Measurements from ENCODE around the gene IL15RA.
"Not testable (repeated sequence)": the region's sequence is repeated elsewhere in the genome, so short reads cannot be mapped to it uniquely, and the experiment has no call there.

IL15RA gene

GRCh38 chr10:5952731-5953385, 24.5 kb downstream of the IL15RA start:
- no peaks in the 10 kb centered on the region for H4K20me1 ChIP-seq
- TF ChIP-seq Cebpa-rat (IDR thresholded peaks at IDR 0.05) = no peak
- H3K9me3 ChIP-seq = no peaks in the 10 kb centered on the region
- H3K4me2 ChIP-seq = no peak overlapping the region
- no peak overlapping the region for H3K4me3 ChIP-seq
- H3K36me3 ChIP-seq = no peaks in the 10 kb centered on the region; the same call in 1 of the 2 replicates
- no peaks in the 10 kb centered on the region for H3K27me3 ChIP-seq
- no peaks in the 10 kb centered on the region for H3K4me1 ChIP-seq
- H3K27ac ChIP-seq = no peak overlapping the region
- H3K9ac ChIP-seq = no peak overlapping the region

- no peak overlapping the region for H3K9ac ChIP-seq
- H3K4me1 ChIP-seq = peaks cover 3% of the 10 kb centered on the region
- no peak overlapping the region for H3K4me2 ChIP-seq
- H3K27me3 ChIP-seq = no peaks in the 10 kb centered on the region
- H3K9me3 ChIP-seq = no peaks in the 10 kb centered on the region
- H3K4me3 ChIP-seq = no peak overlapping the region
- no peak for TF ChIP-seq Cebpa-rat (IDR thresholded peaks at IDR 0.05)
- no peaks in the 10 kb centered on the region for H4K20me1 ChIP-seq
- H3K36me3 ChIP-seq = no peaks in the 10 kb centered on the region; the same call in 1 of the 2 replicates
- H3K27ac ChIP-seq = no peak overlapping the region
Observed at GRCh38 chr10:5951721-5952407, 25.5 kb downstream of the IL15RA start.

DNA sequence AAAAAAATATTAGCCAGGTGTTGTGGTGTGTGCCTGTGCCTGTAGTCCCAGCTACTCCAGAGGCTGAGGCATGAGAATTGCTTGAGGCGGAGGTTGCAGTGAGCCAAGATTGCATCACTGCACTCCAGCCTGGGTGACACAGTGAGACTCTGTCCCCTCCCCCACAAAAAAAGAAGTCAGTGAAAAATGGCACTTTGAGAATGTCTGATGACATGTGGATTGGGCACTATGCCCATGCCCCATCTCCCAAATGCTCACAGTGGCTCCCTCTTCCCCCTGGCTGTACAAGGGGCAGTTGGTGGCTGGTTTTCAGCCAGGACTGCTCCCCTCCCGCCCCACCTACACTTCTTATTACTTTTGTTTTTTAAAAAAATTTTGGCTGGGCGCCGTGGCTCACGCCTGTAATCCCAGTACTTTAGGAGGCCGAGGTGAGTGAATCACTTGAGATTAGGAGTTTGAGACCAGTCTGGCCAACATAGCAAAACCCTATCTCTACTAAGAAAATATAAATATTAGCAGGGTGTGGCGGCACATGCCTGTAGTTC, 26.1 kb downstream of the IL15RA start:
- H3K9me3 ChIP-seq = no peaks in the 10 kb centered on the region
- H4K20me1 ChIP-seq = no peaks in the 10 kb centered on the region
- TF ChIP-seq Cebpa-rat (IDR thresholded peaks at IDR 0.05) = no peak
- no peaks in the 10 kb centered on the region; the same call in 1 of the 2 replicates for H3K36me3 ChIP-seq
- no peak overlapping the region for H3K4me3 ChIP-seq
- H3K9ac ChIP-seq = no peak overlapping the region
- no peaks in the 10 kb centered on the region for H3K27me3 ChIP-seq
- H3K4me1 ChIP-seq = peaks cover 10% of the 10 kb centered on the region
- H3K4me2 ChIP-seq = no peak overlapping the region
- H3K27ac ChIP-seq = no peak overlapping the region

DNA sequence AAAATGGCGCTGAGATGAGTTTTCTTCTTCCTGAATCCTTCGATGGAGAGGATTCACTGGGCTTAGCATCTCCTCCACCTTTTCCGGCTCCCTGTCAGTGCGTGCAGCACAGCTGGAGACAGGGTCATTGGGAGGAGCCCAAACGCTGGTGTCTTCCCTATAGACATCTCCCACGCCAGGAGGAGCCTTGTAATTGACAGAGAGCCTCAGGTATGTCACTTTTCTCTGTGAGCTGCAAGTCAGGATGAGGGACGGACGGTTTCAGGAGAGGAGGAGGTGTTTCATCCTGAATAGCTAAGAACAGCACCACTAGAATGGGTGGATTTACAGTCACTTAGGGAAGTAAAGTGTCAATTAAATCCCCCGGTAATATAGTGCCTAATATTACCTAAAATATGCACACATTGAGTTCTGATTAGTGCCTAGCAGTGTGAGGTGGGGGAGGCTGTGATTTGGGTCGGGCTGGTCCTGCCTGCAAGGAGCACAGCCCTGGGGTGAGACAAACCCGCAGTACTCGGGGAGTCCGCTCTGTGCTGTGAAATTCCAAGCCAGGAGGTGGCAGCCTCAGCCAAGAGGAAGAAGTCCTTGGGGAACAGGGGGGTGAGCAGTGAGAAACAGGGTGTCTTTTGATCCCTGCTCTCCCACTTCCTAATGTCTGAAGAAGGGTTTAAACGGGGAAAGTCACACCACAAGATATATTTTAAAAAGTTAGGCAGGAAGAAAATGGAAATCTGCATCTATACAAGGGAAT, 28.2 kb downstream of the IL15RA start:
- H3K36me3 ChIP-seq = no peaks in the 10 kb centered on the region; the same call in 1 of the 2 replicates
- H3K27ac ChIP-seq = no peak overlapping the region
- H4K20me1 ChIP-seq = no peaks in the 10 kb centered on the region
- no peak for TF ChIP-seq Cebpa-rat (IDR thresholded peaks at IDR 0.05)
- H3K27me3 ChIP-seq = no peaks in the 10 kb centered on the region
- peaks cover 23% of the 10 kb centered on the region for H3K4me1 ChIP-seq
- no peak overlapping the region for H3K4me2 ChIP-seq
- H3K9ac ChIP-seq = no peak overlapping the region
- no peak overlapping the region for H3K4me3 ChIP-seq
- no peaks in the 10 kb centered on the region for H3K9me3 ChIP-seq

DNA sequence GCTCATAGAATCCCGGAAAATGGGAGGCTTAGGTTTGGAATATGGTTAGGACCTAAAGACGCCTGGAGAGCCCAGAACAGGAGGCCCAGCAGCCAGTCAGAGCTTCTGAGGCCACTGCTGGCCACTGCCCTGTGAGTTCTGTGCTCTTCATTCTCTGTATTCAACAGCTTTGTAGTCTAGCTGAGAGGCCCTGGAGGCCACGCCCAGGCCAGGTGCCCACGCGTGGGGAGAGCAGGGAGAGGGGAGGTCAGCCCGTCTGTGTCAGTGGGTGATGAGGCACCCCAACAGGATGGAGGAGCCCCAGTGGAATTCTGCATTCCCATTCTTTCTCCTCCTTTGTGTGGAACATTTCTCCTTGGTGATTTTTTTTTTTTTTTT, 29.1 kb downstream of the IL15RA start:
- Histone ChIP-seq H3K4me2 (no peak overlapping the region), H3K4me3 (no peak overlapping the region), H3K36me3 (no peaks in the 10 kb centered on the region; the same call in 1 of the 2 replicates), H3K27ac (no peak overlapping the region), H3K4me1 (peaks cover 23% of the 10 kb centered on the region), H3K27me3 (no peaks in the 10 kb centered on the region), H3K9ac (no peak overlapping the region), H4K20me1 (no peaks in the 10 kb centered on the region), H3K9me3 (no peaks in the 10 kb centered on the region)
- no peak for TF ChIP-seq Cebpa-rat (IDR thresholded peaks at IDR 0.05)

GRCh38 chr10:5947471-5948207, 29.7 kb downstream of the IL15RA start:
- no peak for TF ChIP-seq Cebpa-rat (IDR thresholded peaks at IDR 0.05)
- Histone ChIP-seq H3K4me1 (peaks cover 23% of the 10 kb centered on the region), H3K4me3 (no peak overlapping the region), H3K36me3 (no peaks in the 10 kb centered on the region; the same call in 1 of the 2 replicates), H3K9me3 (no peaks in the 10 kb centered on the region), H4K20me1 (no peaks in the 10 kb centered on the region), H3K27me3 (no peaks in the 10 kb centered on the region), H3K27ac (no peak overlapping the region), H3K9ac (0 out of 2 replicates have a peak overlapping the region, but pooled peaks have one; percentile 11), H3K4me2 (no peak overlapping the region)

DNA sequence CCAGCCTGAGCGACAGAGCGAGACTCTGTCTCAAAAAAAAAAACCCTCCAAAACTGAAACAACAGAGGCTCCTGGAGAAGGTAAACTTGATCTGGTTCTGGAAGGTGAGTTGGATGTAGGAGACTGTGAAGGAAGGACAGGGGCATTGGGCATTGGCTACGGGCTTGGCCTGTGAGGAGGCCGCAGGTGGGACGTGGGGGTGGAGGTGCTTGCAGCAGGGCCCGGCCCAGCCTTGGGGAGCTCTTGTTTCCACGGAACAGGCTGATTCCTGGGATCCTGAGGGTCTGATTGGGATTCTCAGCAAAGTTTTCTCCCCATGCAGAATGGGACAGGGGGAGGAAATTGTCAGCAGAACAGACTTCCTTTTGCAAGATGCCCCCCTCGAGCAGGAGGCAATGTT, 30.6 kb downstream of the IL15RA start:
- H3K4me2 ChIP-seq = peak overlapping the region; percentile 75
- H3K4me1 ChIP-seq = peaks cover 30% of the 10 kb centered on the region
- no peak for TF ChIP-seq Cebpa-rat (IDR thresholded peaks at IDR 0.05)
- H3K27me3 ChIP-seq = no peaks in the 10 kb centered on the region
- H3K27ac ChIP-seq = no peak overlapping the region
- no peak overlapping the region for H3K4me3 ChIP-seq
- no peaks in the 10 kb centered on the region; the same call in 1 of the 2 replicates for H3K36me3 ChIP-seq
- no peaks in the 10 kb centered on the region for H3K9me3 ChIP-seq
- H3K9ac ChIP-seq = 0 out of 2 replicates have a peak overlapping the region, but pooled peaks have one; percentile 11
- no peaks in the 10 kb centered on the region for H4K20me1 ChIP-seq

DNA sequence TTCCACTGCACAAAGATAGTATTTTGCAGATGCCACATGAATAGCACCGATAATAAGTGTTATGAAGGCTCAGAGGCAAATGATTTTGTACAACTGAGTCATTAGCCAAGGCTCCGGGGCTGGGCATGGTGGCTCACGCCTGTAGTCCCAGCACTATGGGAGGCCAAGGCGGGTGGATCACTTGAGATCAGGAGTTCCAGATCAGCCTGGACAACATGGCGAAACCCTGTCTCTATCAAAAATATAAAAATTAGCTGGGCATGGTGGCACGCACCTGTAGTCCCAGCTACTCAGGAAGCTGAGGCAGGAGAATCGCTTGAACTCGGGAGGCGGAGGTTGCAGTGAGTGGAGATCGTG, 30.9 kb downstream of the IL15RA start:
- Histone ChIP-seq H3K4me2 (peak overlapping the region; percentile 75), H3K4me1 (peaks cover 34% of the 10 kb centered on the region)
- not testable (repeated sequence) for H3K9ac ChIP-seq, H3K27me3 ChIP-seq, H3K9me3 ChIP-seq, H3K27ac ChIP-seq, H4K20me1 ChIP-seq, H3K36me3 ChIP-seq, H3K4me3 ChIP-seq
